Left ventricle myocardium superior (tissue), 1 donor: ENCODE measurements around the gene GABRP. TPM values are rescaled to one million over a fixed set of nuclear protein-coding genes. Genes with fewer than 3 reads are reported as not detected.
"Not testable (repeated sequence)": the region's sequence is repeated elsewhere in the genome, so short reads cannot be mapped to it uniquely, and the experiment has no call there.

Experiments
- ATAC-seq: fragments of 200-7000 bp; cut with Tn5 transposase; one replicate; pipeline ENCODE4 v1.9.1; 2020; ENCODE audit warnings: mild to moderate bottlenecking, moderate library complexity
- DNase-seq: peaks from one replicate; pipeline ENCODE4 v3.0.0-alpha.2; 2020
- intact Hi-C: fragments of 100-400 bp; cut with micrococcal nuclease; formaldehyde crosslinking; loops from one replicate; pipeline ENCODE4 v1.11.0; 2022
- total RNA-seq: library from RNA; stranded (reverse); fragmentation: NEBNext Ultra II Directional; extraction: Animal tissue kit (Norgen Biotek cat#: 25700); gene quantifications from one replicate; pipeline ENCODE4 v1.2.1, GENCODE V29; 2021
- donor health status: DM: no; HTN: yes; CAD: no; lungs with severe emphysema.

GABRP gene
- total RNA-seq, 1 donor from 2014 or later: not detected

- intact Hi-C loops: no loop called here
- DNase-seq (no peak), ATAC-seq (no peak)
These were observed 30.2 kb upstream of the GABRP start for GRCh38 chr5:170753311-170753710.

DNA sequence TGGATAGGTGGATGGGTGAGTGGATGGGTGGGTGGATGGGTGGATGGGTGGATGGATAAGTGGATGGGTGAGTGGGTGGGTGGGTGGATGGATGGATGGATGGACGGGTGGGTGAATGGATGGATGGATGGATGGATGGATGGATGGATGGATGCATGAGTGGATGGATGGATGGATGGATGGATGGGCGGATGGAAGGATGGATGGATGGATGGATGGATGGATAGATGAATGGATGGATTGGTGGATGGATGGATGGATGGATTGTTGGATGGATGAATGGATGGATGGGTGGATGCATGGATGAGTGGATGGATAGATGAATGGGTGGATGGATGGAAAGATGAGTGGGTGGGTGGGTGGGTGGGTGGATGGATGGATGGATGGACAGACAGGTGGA, 29.0 kb upstream of the GABRP start:
- DNase-seq, intact Hi-C loops, ATAC-seq: not testable (repeated sequence)

DNA sequence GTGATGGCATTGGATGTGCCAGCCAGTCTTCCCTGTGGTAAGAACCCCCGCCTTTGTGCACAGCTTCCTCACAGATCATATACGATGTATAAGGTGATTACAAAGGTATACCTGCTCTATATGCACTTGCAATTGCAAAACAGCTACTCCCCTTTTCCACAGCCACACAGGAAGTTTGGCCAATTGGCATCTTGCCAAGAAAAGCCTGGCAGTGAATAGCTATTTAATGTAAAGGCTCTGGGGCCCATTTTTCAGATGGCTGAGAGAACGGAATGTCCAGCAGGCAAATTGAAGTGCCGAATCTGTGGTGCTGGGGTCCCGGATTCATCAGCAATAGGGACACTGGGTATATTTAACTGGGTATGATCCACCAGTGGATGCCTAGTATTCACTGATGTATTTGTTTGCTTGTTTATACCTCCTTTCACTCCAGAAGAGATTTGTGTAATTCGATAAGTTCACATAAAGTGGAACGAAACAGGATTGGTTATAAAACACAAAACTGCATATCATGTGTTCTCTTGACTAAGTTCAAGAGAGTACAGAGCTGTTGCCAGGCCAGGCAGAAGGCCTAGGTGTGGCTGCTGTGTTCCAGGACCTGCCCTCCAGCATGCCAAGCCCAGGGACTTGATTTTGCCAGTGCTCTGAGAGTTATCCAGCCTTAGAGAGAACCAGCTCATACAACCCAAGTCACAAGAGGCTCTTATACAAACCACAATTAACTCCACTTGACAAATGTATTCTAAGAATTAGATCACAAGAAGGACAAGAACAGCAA, 27.7 kb upstream of the GABRP start:
- DNase-seq (peak; percentile 85), ATAC-seq (peak; percentile 94)
- intact Hi-C loops: no loop called here

GRCh38 chr5:170756691-170757090, 26.8 kb upstream of the GABRP start:
- ATAC-seq: no peak
- no peak for DNase-seq
- intact Hi-C loops: no loop called here

DNA sequence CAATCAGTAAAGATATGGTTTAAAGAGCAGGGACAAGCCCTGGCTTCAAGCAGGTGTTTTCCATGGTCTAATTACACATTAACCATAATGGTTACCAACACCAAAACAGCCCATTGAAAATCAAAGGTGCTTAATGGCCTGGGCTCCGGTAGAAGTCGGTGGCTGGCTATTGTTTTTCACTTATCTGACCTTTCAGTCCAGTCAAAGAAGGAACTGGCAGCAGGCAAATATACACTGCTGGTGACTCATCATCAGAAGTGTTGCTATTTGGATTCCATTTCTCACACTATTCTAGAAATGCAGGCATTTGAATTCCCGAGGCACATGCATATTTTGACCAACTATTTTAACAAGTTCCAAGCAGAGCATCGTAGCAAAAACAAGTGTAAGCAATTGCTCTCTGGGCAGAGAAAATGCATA, 26.3 kb upstream of the GABRP start:
- intact Hi-C loops: no loop called here
- peak; percentile 84 for ATAC-seq
- DNase-seq: no peak

DNA sequence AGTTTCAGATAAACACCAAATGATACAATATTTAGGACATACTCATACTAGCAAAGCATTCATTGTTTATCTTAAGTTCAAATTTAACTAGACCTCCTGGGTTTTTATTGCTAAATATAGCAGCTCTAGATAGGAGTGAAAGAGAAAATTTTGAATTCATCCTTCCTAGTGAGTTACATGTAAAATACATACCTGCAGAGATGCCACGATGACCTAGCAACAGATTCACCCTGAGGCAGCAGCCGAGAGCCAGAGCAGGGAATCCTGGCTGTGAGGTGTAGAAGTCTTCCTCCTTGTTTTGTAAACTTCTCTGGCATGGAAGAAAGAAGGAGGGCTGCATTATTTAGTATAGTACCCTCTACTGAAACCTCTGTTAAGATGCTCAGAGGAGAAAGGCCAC, 25.9 kb upstream of the GABRP start:
- no peak for ATAC-seq
- intact Hi-C loops: no loop called here
- no peak for DNase-seq

DNA sequence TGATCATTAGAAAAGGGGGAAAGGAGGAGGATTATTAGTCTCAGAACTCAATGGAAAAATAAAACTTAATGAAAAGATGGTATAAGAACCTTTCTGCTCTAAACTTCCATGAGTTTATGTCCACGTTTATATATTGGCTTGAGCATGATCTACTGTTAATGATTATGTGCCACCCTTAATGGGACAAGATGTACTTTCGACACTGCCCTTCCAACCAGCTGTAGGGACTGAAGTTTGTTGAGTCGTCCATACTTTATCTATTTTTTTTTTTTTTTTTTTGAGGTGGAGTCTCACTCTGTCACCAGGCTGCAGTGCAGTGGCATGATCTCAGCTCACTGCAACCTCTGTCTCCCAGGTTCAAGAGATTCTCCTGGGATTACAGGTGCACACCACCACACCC, 25.0 kb upstream of the GABRP start:
- ATAC-seq (no peak), DNase-seq (no peak)
- intact Hi-C loops: no loop called here

DNA sequence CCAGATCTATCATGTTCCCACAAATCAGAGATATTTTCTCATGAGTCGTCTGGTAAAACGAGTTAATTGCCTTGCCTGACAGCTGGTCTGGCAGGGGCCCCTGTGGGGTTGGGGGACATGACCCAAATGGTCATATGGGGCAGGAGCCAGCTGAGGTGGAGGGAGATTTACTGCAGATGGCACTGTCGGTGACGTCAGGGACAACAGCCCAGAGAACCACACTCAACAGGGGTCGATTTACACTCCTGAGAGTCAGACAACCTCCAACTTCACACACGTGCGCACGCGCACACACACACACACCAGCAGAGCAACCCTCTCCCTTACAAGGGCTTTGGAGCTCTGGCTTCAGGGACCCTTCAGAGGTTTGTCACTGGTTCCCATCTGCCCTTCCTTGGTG, 23.4 kb upstream of the GABRP start:
- DNase-seq (no peak), ATAC-seq (no peak)
- intact Hi-C loops: no loop called here

DNA sequence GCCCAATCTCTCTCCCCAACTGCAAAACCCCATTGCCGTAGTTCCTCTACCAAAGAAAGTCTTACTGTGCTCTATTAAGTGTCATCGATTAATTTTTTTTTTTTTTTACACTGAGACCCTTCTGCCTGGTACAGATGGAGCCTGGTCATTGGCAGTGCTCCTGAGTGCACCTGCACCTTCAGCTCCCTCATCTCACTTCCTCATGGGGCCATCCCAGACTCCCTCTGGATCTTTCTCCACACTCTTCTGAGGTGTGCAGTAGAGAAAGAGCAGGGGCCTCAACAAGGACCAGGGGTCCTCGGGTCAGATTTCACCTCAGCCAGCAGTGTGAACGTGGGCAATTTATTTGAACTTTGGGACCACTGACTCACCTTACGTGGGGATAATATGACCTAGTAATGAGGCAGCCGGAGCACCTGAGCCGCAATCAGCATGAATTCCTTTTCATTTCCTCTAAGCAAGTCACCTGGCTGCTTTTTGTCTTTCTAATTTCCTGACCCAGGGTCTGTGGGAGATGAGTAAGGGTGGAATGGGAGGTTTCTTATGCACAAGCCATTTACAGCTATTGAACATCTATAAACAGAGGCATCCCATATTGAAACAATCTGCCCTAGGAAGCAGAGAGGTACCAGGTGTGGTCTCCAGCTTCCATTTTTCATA, 22.3 kb upstream of the GABRP start:
- intact Hi-C loops: no loop called here
- ATAC-seq (no peak), DNase-seq (no peak)

- DNase-seq: no peak
- intact Hi-C loops: no loop called here
- no peak for ATAC-seq
These were observed 21.8 kb upstream of the GABRP start for GRCh38 chr5:170761708-170762066.

DNA sequence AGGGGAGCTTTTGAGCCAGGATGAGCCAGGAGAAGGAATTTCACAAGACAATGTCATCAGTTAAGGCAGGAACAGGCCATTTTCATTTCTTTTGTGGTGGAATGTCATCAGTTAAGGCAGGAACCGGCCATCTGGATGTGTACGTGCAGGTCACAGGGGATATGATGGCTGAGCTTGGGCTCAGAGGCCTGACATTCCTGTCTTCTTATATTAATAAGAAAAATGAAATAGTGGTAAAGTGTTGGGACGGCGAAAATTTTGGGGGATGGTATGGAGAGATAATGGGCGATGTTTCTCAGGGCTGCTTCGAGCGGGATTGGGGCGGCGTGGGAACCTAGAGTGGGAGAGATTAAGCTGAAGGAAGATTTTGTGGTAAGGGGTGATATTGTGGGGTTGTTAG, 21.2 kb upstream of the GABRP start:
- DNase-seq, ATAC-seq, intact Hi-C loops: not testable (repeated sequence)

DNA sequence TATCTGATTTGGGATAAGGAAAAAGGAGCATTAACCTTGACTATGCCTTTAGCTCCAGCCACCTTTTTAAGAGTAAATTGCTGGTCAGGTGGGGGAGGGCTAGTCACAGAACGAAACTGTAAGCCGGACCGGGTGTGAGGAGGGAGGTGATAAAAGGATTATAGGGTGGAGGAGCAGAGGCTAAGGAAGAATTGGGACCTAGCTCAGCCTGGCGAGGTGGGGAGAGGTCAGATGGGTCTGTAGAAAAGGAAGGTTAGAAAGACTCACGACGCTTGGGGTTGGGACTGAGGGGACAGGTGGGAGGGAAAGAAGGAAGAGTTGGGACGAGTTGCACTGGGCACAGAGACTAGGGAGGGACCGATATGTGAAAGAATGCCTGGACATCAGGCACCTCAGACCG, 17.7 kb upstream of the GABRP start:
- ATAC-seq, intact Hi-C loops, DNase-seq: not testable (repeated sequence)

DNA sequence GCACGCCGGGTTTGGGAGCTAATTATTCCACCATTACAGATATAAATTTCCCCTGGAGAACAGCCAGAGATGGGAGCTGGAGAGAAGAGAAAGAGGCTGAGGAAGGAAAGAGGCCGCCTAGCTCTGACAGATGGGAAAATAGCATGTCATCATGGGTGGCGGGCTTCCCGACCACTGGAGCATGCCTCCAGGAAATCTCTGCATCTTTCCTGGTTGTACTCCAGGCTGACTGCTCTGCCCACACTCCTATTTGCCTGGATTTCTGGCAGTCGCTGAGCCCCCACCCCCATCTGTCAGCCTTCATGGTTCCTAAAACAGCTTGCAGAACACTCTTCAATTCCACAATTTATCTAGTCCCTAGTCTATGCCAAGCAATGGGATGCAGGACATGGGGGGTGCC, 14.3 kb upstream of the GABRP start:
- intact Hi-C loops: no loop called here
- DNase-seq (no peak), ATAC-seq (no peak)

DNA sequence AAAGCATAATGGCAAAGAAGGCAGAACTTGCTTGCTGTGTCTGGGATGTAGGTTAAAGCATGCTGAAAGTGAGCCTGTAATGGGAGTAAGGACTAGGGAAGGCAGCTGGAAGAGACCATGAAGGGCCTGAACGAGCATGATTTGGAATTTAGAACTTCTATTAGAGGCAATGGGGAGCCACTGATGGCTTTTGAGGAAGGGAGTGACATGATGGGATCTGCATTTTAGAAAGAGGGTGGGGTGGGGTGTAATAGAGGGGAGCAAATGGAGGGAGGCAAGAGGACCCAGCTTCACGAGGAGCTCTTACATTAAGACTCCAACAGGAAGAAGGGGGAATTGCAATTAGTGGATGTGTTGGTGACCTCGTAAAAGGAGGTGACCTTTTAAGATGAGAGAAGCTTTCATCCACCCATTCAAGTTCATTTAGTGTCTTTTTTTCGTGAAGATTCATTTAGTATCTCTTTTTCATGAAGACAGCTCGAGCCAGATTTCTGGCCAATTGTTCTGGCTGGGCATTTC, 13.6 kb upstream of the GABRP start:
- DNase-seq: no peak
- ATAC-seq: no peak
- intact Hi-C loops: no loop called here

DNA sequence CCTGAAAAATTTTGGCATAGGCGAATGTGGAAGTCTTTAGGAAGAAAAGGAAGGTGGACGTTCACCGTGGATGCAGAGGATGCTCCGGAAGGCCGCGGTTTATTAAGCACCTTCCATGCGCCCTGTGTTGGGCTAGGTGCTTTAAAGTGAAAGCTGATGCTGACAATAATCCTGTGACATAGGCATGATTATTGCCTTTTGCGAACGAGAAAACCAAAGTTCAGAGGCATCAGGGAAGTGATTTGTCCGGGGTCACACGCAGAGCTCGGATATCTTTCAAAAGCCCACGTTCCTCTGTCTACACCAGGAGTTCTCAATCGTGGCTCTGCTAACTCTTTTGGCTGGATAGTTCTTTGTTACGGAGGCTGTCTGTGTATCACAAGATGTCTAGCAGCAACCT, 12.0 kb upstream of the GABRP start:
- DNase-seq (no peak), ATAC-seq (no peak)
- intact Hi-C loops: no loop called here

- DNase-seq (no peak), ATAC-seq (peak; percentile 27)
- intact Hi-C loops: no loop called here
These were observed 10.2 kb upstream of the GABRP start for GRCh38 chr5:170773024-170773985.

GRCh38 chr5:170774831-170775230, 8.7 kb upstream of the GABRP start:
- no peak for DNase-seq
- intact Hi-C loops: no loop called here
- no peak for ATAC-seq

DNA sequence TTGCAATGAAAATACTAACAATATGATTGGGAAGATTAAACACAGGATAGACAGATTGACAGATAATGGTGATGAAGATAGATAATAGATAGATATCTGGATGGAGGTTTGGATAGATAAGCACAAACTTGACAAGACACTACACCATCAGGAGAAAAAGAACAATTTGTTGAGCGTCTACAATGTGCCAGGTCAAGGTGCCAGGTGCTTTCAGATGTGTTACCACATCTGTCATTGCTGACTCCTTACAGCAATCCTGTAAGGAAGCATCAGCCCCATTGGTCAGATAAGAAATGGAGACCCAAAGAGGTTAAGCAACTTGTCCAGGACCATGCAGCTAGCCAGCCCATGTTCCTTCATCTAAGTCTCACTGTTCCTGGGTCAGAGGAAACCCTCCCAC, 1.6 kb upstream of the GABRP start:
- DNase-seq (no peak), ATAC-seq (no peak)
- intact Hi-C loops: no loop called here

GRCh38 chr5:170782438-170782837, 1.1 kb upstream of the GABRP start:
- no peak for DNase-seq

DNA sequence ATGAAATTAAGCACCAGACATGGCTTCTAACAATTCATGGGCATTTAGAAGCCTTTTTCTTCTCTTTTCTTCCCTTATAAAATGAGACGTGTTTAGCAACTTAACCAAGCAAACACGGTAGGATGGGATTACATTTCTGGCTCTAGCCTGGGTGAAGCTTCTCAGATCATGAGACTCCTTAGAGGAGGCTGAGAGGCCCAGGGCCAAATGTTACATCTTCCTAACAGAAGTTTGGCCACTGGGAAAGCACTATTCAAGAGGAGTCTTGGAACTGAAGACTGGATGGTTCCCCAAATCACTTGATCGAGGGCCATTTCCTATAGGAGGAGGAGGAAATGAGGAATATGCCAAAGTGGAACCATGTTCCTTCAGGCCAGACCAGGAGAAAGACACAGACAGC, 1.9 kb downstream of the GABRP start:
- no peak for ATAC-seq
- DNase-seq: no peak
- intact Hi-C loops: no loop called here

More at GRCh38 chr5:170782438-170782837, 1.1 kb upstream of the GABRP start:
- intact Hi-C loops: no loop called here
- peak; percentile 19 for ATAC-seq
